Heart left ventricle (tissue), 13 donors: ENCODE data around the gene PTPN21.

Experiments used
- CTCF ChIP-seq, 12 donors: fragments of 200-600 bp; sonication (generic) in 4 of 12; IDR thresholded peaks; one replicate each; pipeline versions ENCODE4 v1.5.0 to v1.8.0; 2018 to 2022; ENCODE audit warnings: antibody characterized with exemption in 12 of 12, mild to moderate bottlenecking in 5 of 12
- POLR2A ChIP-seq, 2 donors: fragments of 450-650 bp; IDR thresholded peaks; one replicate each; pipeline ENCODE4 v1.6.1; 2017; ENCODE audit warnings: antibody characterized with exemption in 2 of 2, mild to moderate bottlenecking in 2 of 2, moderate library complexity in 2 of 2
- donor health status: ischemic (EF 13 %, LVEDD 7.1; RV severe dilation, severe dysfunction).
- donor health status: DM: no; HTN: yes; CAD: no.
- donor health status: DM: no; HTN: no; CAD: no.
- donor health status: ischemic (EF 25% LVEDD 6.9; RV normal size, moderate dysfunction).
- donor health status: ischemic (EF 25% LVEDD 5.7; RV mildly dilated, moderate dysfunction).
- donor health status: ischemic (EF 35%, LVEDD 5.7; RV mildly dilated, moderate dysfunction).
- donor health status: nonischemic (EF 11% LVEDD 7.7; RV severe dilation, severe dysfunction).
- donor health status: DM: yes; HTN: yes; CAD: no.
- donor health status: PGD.
- donor health status: ischemic (EF 29% LVEDD 5.4; RV normal size, mild dysfunction).
- donor health status: nonischemic (EF 23%, LVEDD 6.1; RV moderate dilation, normal function).

- TF ChIP-seq CTCF (IDR thresholded peaks at IDR 0.05) = no peak
- no peak for TF ChIP-seq POLR2A (IDR thresholded peaks at IDR 0.05)
Measured at GRCh38 chr14:88576222-88576621, 21.4 kb upstream of the PTPN21 start.
